Measurements from ENCODE around the gene PARP1.

Gene PARP1

DNA sequence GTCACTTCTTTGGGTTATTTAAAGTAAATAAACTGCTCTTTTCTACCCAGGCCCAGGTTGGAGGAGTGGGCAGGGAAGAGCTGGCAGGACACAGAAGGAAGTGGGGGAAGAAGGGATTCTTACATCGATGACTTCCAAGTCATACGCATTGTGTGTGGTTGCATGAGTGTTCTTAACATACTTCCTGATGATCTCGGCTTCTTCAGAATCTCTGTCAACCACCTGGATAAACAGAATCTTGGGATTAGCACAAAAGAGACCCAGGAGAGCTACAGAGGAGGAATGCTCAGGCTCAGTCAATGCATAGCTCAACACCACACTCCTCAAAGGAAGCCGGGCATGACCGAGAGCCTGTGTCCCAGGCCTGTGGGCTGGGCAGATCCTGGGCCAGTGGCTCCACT is 42.1 kb downstream of the PARP1 start:
- peak; percentile 34 for DNase-seq (ENCODE audit: low read depth)
- no peak overlapping the region for H3K4me3 ChIP-seq (replicated peaks; ENCODE audit: low read depth, low read length)
- TF ChIP-seq, protein P1, sequence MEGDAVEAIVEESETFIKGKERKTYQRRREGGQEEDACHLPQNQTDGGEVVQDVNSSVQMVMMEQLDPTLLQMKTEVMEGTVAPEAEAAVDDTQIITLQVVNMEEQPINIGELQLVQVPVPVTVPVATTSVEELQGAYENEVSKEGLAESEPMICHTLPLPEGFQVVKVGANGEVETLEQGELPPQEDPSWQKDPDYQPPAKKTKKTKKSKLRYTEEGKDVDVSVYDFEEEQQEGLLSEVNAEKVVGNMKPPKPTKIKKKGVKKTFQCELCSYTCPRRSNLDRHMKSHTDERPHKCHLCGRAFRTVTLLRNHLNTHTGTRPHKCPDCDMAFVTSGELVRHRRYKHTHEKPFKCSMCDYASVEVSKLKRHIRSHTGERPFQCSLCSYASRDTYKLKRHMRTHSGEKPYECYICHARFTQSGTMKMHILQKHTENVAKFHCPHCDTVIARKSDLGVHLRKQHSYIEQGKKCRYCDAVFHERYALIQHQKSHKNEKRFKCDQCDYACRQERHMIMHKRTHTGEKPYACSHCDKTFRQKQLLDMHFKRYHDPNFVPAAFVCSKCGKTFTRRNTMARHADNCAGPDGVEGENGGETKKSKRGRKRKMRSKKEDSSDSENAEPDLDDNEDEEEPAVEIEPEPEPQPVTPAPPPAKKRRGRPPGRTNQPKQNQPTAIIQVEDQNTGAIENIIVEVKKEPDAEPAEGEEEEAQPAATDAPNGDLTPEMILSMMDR (IDR thresholded peaks at IDR 0.05; ENCODE audit: low read length, missing control alignments), result no peak

DNA sequence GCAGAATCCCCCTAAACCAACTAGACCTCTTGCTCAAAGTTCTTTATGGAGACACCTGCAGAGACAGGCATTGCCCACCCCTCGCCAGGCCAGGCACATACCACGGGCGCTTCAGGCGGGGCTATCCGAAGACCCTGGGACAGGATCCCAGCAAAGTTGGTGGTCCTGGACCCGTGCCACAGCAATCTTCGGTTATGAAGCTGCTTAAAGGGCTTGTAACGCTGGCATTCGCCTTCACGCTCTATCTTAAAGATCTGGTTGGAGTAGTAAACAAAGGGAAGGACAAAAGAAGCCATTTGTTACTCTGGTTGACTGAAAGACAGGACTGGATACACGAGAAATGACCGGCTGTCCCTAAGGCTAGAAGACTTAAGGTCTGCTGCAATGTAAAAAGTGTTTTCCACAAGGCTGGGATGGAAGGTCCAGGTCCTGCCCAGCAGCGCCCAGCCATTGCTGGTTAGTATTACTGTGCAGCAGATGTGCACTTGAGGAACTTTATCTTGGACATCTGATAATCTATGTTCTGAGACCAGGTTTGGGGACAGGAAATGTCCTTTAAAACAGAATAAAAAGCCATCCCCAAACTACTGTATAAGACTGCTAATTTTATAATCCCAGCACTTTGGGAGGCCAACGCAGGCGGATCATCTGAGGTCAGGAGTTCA is 42.9 kb downstream of the PARP1 start:
- DNase-seq (ENCODE audit: low read depth), result no peak
- no peak overlapping the region for H3K4me3 ChIP-seq (replicated peaks; ENCODE audit: low read depth, low read length)
- TF ChIP-seq, protein P1 (IDR thresholded peaks at IDR 0.05; ENCODE audit: low read length, missing control alignments), result no peak

DNA sequence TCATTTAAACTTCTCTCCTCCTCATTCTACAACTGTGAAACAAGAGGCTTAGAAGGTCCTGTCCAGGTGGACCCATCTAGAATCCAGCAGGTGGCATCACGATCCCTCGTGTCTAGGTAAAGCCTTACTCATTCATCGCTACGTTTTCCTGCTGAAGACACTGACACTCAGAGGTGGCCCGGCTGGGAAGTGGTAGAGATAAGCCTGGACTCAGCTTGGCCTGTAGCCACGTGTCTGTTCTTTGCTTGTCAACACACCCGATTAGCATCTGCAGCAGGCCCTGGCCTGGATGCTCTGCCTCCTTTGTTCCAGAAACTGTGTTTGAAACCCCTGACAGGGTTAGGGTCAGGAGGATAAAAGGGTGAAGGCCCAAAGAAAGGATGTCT is 43.4 kb downstream of the PARP1 start:
- DNase-seq (ENCODE audit: low read depth), result peak; percentile 17
- no peak overlapping the region for H3K4me3 ChIP-seq (replicated peaks; ENCODE audit: low read depth, low read length)
- TF ChIP-seq, protein P1 (IDR thresholded peaks at IDR 0.05; ENCODE audit: low read length, missing control alignments), result no peak

DNA sequence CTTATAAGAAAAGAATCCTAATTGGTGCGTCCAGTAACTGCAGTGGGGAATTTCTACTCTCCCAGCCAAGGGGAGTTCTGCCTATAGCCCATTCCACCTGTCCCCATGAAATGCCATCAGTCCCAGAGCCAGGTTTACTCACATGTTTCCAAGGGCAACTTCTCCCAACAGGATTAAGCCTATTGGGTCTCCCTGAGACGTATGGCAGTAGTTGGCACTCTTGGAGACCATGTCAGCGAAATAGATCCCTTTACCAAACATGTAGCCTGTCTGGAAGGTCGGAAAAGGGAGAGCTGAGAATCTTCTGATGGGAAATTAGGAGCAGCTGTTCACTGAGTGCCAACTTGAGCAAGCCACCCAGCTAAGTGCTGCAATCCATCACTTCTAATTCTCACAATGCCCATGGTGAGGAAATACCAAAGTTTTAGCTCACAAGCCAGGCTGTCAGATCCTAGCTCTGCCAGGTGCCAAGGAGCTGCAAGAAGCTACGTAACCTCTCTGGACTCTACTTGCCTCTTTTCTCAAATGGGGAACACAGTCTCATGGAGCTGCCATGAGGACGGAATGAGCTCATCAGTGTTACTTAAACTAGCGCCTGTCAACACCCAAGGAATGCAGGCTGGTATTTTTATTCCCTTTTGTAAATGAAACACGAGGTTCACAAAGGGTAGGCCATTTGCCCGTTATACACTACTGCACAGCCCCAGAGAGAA is 43.9 kb downstream of the PARP1 start:
- H3K4me3 ChIP-seq (replicated peaks; ENCODE audit: low read depth, low read length), result no peak overlapping the region
- no peak for DNase-seq (ENCODE audit: low read depth)
- TF ChIP-seq, protein P1 (IDR thresholded peaks at IDR 0.05; ENCODE audit: low read length, missing control alignments), result no peak

DNA sequence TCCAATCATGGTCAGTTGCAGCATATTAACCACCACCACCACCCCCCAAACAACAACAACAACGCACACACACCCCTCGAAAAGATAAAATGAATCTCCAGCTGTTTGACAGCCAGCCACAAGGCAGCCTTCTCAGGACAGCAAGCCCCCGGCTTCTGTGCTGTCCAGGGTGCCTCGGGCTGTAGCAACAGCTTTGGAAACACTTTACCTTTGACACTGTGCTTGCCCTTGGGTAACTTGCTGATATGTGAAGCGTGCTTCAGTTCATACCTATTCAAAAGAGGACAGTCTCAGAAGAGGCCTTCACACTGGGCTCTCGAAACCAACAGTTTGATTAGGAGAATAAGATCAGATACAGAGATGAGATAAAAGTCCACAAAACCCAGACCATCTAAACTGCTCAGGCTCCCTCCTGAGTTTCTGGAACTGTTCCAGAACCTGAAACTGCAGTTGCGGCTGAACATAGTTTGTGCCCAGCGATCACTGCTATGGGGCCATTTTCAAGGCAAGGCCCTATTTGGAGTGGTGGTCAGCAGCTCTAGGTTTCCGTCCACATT is 44.9 kb downstream of the PARP1 start:
- no peak overlapping the region for H3K4me3 ChIP-seq (replicated peaks; ENCODE audit: low read depth, low read length)
- no peak for DNase-seq (ENCODE audit: low read depth)
- TF ChIP-seq, protein P1 (IDR thresholded peaks at IDR 0.05; ENCODE audit: low read length, missing control alignments), result no peak

DNA sequence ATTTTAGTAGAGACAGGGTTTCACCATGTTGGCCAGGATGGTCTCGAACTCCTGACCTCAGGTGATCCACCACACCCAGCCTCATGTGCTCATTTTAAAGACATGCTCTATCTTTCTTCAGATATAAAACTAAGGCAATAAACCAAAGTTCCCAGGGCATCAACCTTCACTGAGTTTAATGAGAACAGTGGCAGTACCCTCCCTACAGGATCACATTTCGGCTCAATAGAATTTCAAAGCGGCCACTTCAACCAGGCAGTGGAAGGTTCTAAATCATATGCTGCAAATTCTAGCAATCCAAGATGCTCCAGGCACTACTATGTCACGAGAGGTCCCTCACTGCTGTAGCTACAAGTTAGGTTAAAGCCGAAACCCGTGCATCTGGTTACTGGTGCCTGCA is 45.5 kb downstream of the PARP1 start:
- no peak for DNase-seq (ENCODE audit: low read depth)
- H3K4me3 ChIP-seq (replicated peaks; ENCODE audit: low read depth, low read length), result no peak overlapping the region
- TF ChIP-seq, protein P1 (IDR thresholded peaks at IDR 0.05; ENCODE audit: low read length, missing control alignments), result no peak

Measured in fibroblast of pulmonary artery (primary cell).